CD4-positive, alpha-beta T cell treated with Interferon alpha-2 for 1 hour (primary cell): ENCODE results near the gene SAXO2.
"Not testable (repeated sequence)": the region's sequence is repeated elsewhere in the genome, so short reads cannot be mapped to it uniquely, and the experiment has no call there.

Experiments used
- DNase-seq, 2 donors: peaks; one replicate each; pipeline ENCODE4 v3.0.0-alpha.2; 2020 to 2022

SAXO2 gene, protein sequence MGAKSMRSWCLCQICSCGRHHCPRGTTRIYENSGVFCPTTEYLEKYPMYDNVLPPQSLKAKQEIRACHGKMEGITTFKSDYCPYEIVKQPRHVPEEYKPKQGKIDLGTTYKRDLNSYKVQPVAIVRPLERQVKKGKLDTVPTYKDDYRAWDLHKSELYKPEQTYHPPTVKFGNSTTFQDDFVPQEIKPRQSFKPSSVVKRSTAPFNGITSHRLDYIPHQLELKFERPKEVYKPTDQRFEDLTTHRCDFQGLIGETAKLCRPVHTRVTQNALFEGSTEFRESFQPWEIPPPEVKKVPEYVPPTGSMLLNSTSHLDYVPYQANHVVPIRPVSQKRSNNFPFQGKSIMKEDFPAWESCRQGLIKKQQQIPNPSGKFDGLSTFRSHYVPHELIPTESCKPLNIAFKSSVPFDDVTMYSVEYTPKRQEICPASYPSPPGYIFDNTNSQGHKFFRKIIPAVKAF

DNA sequence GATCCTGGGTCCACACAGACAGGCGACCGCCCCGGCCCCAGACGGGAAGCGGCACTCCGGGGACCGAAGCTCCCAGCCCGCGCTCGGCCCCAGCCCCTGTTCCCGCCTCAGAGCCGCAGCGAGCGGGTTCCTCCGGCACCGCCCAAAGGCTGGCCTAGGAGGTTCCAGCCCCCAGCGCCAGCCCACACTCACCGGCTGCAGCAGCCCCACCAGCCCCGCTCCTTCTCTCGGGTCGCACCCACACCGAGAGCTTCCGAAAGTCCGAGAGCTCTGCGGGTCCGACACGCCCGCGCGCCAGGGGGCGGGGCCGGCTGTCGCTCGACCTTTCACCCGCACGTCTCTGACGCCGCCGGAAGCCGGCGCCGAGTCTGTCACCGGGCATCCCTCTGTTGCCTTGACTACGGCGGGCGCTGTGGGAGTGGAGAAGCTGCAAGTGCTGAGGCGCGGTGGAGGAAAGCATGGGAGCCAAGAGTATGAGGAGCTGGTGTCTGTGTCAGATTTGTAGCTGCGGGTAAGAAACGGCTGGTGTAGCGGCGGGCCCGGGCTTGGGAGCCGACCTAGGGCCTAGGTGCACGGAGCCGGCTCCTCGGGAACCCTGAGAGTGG lies at the start of gene SAXO2, which contains the start of gene EFL1:
Gene SAXO2, plus strand, starts transcription at position 397 of the 605 bp plus-strand sequence. Its CDS starts 62 bp downstream, at position 459.
Gene EFL1, minus strand, starts transcription at position 313 of the 605 bp plus-strand sequence. CDS start 956 bp downstream, outside the sequence.
- DNase-seq, result peak; percentile 88 to 92

DNA sequence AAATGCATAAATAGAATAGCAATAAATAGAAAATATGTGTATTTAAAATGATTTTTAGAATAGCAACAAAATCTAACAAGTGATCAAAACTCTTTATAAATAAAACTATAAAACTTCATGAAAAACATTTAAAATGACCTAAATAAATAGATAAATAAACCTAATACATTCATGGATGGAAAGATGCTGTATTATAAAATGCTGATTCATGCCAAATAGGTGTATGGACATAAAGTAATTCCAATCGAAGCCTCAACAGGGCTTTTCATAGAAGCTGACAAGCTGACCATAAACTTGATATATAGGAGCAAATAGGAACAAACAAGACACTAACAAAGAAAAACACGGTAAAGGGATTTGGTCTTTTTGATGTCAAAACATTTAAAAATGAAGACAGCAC lies 46.5 kb upstream of the SAXO2 start:
- not testable (repeated sequence) for DNase-seq

DNA sequence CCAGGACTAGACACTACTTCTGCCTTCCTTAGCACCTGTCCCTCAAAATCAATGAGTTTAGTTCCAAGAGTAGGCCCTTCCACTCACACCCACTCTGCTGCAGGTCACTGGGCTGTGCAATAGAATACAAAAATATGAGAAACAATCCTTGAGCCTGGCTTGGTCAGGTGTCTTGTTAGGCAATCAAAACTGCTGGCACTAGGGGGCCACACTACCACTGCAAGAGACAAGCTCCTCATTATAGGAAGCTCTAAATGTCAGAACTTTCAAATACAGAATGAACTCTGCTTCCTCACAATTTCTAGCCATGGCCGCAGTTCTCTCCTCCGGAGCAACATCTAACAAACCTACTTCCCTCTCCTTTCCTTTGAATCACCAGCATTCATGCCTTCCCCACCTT lies 41.1 kb upstream of the SAXO2 start:
- peak; percentile 5 to 24 for DNase-seq

DNA sequence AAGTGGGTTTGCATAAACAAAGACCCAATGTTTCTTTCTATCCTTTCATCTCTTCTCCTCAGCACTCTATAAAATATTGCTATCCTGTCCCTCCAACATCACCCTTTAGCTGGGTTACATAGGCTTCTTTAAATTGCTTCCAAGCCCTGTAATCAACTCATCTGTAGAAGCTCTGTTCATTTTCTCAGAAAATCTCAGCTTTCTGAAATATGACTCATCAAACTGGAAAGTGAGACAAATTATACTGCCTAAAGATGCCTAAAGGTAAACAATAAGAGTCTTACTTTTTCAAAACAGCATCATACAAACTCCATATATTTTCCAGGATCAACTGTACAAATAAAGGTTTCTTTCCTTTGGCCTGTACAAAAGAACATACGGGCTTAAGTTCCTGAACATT lies 33.9 kb upstream of the SAXO2 start:
- DNase-seq, result no peak

DNA sequence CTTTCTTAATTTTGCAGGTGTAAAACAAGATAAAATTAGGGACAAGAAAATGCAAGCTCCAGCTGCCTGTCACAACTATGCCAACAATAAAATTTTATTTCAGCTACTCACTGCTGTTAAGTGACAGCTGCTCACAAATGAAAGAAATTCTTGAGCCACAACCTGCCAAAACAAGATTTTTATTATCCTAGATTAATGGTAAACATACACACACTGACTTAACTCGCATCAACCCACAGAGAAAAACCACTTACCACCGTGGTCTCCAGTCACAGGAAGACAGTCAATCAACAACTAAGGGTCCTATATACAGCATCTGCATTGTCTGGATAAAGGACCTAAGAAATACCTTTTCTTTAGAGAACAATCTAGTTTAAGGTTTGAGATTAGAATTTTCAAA lies 31.4 kb upstream of the SAXO2 start:
- DNase-seq, result no peak

DNA sequence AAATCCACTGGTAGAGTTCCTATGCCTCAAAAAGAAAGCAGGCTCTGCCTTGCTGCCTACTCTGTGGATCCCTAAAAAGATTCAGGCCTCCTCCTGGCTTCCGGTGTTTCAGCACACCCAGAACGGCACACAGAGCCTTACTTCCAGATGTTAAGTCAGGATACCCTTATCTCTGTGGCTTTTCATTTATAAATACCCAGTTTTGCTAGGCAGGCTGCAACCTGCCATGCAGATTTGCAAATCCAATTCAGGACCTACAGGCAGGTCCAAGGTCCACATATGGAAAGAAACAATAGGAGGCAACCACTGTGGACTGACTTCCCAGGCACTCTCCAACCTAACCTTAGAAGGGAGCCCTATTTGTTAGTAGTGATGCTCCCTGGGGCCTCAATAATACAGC lies 30.8 kb upstream of the SAXO2 start:
- DNase-seq, result no peak

DNA sequence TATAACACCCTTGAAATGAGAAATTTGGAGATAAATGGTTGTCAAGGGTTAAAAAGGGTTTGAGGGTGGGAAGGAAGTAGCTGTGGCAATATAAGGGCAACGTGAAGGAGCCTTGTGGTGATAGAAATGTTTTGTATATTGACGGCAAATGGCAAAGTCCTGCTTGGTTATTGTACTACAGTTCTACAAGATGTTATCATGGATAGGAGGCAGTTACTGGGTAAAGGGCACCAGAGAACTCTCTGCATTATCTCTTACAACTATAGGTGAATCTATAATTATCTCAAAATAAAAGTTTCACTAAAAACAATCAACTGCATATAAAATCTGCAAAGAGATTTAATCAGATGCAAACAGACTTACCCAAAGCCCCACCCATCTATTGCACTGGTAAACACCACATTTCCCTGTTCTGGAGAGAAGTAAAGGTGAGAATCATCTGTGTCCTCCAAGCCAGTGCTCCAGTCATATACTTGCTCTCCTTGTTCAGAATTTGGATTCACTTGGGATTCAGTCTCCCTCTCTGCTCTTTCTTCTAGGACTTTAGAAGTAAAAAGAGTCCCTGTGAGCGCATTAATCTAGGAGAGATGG lies 24.6 kb upstream of the SAXO2 start:
- DNase-seq, result not testable (repeated sequence)

DNA sequence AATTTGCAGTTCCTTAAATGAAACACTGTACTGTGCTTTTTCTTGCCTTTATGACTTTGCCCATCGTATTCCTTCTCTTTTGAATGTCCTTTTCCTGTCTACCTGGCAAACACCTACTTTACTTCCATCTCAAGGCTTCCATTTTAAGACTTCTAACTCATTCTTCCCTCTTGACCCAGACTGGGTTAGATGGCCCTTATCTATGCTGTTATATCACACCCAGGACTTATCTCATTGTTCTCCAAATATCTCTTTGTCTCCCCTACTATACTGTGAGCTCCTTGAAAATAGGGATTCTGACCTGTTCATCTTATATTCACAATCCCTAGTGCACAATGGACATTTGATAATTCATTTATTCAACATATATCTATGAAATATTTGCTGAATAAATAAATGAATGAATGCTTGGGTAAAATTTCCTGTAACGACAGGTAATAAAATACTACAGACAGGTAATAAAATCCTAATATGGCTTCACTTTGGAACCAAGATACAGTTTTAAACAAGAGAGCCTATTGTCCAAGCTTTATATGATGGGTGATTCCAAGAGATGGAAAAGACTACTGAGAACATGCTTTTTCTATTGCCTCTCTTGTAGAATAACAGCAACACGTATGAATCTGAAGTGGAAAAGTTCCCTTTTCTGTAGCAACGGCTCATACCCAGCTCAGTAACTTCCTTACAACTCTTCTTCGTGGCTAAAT lies 22.8 kb upstream of the SAXO2 start:
- no peak for DNase-seq

DNA sequence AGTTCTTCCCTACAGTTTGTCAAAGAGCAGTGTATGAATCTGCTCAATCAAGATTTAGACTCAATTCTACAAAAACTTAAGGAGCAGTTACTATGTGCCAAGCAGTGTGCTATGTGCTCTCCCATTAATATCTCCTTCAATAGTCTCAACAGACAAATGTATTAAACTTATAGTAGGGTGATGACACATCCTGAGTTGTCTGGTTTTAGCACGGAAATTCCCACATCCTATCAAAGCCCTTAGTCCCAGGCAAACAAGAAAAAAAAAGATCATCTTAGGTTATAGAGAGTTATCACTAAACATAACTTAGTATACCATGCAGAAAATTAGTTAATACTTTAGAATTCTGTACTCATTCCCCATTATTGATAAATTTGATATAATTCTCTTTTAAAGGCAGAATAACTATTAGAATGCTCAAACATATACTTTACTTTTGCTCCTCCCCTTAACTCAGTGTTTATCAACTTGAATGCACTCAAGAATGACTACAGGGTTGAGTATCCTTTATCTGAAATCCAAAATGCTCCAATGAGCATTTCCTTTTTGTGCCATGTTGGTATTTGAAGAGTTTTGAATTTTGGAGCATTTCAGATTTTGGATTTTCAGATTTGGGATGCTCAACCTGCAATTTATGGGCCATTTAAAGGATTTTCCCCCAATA lies 20.6 kb upstream of the SAXO2 start:
- DNase-seq, result not testable (repeated sequence)

DNA sequence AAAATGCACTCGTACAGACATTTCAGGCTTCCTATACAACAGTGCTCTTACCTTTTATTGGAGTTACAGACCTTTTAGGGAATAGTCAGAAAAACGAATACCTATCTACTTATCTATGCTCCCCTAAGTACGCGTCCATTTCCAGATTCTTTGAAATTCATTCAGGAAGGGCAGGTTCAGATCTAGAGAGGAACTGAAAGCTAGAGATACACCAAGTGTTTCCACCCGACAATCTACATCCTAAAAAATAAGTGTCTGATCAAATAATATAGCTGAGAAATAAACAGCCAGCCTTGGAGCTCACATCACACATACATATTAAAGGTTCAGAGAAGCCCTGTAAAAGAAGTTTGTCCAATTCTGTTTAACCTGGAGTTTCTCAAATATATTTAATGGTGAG lies 19.0 kb upstream of the SAXO2 start:
- not testable (repeated sequence) for DNase-seq

DNA sequence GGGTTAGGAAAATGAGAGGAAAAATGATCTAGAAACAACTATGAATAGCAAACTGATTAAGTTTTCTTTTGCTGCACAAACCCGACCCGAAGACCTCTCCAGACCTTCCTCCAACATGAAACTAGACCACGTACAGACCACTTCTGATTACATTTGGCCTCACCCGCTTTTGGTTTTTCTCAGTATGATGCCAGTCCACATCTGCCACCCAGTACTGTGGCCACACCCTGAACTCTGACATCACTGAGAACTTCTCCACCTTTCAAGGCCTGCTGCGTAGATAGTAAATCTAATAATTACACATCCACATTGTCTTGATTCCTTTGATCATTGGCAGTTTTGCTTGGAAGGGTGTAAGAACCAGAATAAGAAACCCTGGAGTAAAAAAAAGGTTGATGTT lies 16.7 kb upstream of the SAXO2 start:
- DNase-seq, result not testable (repeated sequence)

DNA sequence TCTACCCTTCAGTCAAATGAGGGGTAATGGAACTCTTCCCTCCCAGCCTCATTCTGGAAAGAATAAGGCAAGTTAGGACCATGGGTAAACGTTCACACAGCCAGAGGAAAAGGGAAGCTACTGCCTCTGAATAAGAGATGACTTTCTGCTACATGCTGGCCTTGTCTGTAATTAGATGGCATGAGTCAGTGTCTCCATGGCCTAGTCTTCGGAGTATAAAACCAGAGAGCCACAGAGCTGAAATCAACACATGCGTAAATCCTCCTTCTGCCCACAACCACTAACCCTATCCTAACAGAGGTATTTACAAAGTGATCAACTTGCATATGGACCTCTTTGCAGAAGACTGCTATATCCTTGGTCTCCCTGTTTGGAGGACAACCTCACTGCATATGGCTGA lies 14.4 kb upstream of the SAXO2 start:
- not testable (repeated sequence) for DNase-seq

DNA sequence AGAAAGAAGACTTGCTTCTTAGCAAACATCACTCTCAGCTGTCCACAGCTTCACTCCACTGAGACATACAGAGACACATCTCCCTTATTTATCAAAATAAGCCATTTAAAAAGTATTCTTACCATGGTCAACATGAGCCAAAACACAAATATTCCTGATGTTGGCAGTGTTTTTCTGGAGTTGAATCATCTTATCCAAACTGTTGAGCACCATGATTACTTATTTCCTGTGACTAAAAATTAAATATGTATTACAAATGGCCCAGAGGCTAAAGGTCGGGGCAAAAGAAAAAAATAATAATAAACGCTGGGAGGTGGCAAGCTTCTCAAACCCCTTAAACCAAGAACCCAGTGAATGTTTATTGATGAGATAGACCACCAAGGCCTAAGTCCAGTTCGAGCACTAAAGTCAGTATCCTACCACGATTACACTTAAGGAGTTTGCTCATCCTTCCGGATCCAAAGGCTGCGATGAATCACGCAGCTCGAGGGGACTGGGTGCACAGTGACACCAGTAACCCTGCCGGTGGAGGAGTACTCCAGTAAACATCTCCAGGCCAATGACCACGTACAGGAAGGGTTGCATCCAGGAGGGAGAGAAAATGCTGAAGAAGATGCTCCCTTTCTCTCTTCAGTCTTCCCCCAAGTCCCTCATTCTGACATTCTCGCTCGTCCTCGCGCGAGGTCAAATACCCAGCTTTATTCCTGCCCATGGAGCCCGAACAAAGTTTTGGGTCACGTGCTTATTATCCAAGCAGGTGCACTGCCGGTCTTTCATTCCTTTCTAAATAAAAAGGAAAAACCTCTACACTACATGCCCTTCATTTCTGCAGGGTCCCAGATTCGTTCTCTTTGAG lies 824 bp upstream of the SAXO2 start:
- DNase-seq, result peak; percentile 16 to 21

DNA sequence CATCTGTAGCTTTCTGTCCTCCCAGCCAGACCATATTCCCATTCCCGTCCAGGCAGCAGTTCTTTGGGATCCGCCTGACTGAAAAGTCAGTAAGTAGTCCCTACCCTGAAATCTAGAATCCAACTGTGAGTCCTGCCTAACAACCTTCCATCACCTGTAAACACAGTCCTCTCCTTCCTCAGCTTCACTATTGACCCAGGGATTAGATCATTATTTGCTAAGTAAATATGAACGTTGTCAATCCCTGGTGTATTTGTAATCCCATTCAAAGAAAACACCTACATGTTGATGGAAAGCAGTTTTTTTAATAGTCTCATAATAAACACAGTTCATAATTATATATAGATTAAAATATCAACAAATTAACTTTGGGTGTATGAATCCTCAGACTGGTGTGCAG lies 732 bp downstream of the SAXO2 start:
- no peak for DNase-seq

DNA sequence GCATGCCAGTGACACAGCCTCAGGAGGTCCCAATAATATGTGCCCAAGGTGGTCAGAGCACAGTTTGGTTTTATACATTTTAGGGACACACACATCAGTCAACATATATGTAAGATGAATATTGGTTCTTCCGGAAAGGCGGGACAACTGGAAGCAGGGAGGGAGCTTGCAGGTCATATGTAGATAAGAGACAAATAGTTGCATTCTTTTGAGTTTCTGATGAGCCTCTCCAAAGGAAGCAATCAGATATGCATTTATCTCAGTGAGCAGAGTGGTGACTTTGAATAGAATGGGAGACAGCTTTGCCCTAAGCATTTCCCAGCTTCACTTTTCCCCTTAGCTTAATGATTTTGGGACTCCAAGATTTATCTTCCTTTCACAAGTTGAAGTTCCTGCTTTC lies 4.5 kb downstream of the SAXO2 start:
- not testable (repeated sequence) for DNase-seq

DNA sequence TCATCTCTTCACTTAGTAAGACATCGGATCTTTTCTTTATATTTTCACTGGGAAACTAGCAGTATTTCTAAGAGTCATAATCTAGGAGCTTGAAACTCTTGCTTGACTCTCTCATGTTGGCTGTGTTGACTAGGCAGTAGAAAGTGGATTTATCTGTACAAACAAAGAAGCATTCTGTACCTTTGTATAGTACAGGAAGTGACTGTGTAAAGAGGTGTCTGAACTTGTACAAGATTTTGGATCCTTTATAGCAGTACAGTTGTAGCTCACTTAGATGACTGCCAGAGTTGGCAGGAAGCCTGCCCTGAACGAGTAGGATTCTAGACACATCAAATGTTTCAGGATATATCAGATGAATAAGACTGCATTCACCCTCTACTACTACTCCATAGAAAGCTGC lies 5.8 kb downstream of the SAXO2 start:
- DNase-seq, result not testable (repeated sequence)

DNA sequence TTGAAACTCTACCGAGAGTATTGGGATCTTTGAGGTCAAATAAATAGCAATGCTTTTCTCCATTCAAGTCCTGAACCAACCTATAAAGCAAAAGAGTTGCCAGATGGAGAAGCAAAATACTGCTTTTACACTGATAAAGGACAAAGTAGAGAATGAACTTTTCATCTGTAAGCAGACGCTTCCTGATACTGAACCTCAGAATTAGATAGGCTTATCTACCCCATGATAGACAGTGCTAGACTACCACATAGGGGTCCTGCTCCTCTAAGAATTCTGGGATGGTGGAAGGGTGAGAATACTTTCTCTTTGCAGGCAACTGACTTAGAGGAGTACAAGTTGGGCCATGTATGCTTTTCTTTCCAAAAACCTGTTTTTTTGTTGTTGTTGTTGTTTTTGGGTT lies 9.5 kb downstream of the SAXO2 start:
- DNase-seq, result no peak

DNA sequence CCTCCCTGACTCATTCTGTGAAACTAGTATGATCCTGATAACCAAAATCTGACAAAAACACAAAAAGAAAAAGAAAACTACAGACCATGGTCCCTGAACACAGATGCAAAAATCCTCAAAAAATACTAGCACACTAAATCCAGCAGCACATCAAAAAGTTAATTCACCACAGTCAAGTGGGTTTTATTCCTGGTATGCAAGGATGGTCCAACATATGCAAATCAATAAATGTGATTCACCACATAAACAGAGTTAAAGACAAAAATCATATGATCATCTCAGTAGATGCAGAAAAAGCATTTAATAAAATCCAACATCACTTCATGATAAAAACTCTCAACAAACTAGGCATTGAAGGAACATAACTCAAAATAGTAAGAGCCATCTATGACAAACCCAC lies 12.8 kb downstream of the SAXO2 start:
- no peak for DNase-seq

DNA sequence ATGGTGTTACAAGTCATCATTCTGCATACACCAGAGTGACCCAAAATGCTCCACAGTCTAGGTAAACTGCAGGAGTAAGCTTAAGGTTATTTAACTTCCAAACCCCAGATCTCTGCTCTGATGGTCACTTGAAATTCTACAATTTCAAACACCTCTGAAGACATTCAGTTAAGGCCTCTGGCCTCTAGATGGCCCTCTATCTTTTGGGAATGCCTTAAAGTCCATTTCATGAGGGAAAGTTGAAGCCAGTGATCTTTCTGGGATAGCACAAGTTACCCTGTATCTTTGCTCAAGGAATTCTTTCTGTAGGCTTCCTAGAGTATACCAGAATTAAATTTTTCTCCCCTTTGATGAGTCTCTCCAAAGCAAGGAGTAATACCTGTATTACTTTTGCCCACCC lies 18.7 kb downstream of the SAXO2 start:
- DNase-seq, result not testable (repeated sequence)

DNA sequence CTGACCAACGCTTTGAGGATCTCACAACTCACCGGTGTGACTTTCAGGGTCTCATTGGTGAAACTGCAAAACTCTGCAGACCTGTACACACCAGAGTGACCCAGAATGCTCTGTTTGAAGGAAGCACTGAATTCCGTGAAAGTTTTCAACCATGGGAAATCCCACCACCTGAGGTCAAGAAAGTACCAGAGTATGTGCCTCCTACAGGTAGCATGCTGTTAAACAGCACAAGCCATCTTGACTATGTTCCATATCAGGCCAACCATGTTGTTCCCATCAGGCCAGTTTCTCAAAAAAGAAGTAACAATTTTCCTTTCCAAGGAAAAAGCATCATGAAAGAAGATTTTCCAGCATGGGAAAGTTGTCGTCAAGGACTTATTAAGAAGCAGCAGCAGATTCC lies 19.8 kb downstream of the SAXO2 start:
- DNase-seq, result not testable (repeated sequence)

DNA sequence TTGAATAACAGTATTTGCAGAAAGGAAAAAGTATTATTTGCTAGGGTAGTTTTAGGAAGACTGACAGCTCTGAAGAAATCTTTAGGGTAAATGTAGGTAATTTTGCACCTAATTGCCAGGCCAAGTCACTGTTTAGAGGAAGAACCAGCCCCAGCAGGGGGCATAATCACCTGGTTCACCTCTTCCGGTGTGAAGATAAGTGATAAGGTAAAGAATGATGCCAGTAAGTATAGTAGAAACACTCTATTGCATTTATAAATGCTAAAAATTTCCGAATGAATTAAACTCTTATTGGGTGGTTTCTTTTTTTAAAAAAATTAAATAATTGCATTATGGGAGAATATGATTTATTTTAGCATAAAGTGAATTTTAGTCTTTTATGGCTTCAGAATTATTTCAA lies 21.8 kb downstream of the SAXO2 start:
- not testable (repeated sequence) for DNase-seq

DNA sequence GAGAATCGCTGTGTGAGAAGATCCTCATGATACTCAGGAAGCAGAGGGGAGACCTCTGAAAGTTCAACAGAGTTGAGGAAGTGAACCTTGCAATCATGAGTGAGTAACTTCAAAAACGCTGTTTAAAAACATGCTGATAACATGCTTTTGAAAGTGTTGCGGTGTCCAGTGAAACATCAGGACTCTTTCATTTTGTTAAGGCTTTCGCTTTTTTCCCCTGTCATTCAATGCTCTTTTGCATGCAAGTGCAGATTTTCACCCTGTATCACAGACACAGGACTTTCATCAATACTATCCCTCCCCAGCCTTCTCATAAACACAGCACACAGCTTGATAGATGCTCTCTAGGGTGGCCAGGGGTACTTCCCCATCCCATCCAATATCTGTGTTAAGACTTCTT lies 23.9 kb downstream of the SAXO2 start:
- peak in 1 of 2 donors; percentile 11 for DNase-seq
